GM19463 (cell line): ENCODE measurements around the gene CTNS.

ENCODE experiments used
- ATAC-seq: cut with Tn5 transposase; IDR thresholded peaks from one replicate; pipeline ENCODE4 v1.9.1; 2021; ENCODE audit warnings: mild to moderate bottlenecking, moderate library complexity; ENCODE audit not compliant: unreplicated experiment

The CTNS gene

DNA sequence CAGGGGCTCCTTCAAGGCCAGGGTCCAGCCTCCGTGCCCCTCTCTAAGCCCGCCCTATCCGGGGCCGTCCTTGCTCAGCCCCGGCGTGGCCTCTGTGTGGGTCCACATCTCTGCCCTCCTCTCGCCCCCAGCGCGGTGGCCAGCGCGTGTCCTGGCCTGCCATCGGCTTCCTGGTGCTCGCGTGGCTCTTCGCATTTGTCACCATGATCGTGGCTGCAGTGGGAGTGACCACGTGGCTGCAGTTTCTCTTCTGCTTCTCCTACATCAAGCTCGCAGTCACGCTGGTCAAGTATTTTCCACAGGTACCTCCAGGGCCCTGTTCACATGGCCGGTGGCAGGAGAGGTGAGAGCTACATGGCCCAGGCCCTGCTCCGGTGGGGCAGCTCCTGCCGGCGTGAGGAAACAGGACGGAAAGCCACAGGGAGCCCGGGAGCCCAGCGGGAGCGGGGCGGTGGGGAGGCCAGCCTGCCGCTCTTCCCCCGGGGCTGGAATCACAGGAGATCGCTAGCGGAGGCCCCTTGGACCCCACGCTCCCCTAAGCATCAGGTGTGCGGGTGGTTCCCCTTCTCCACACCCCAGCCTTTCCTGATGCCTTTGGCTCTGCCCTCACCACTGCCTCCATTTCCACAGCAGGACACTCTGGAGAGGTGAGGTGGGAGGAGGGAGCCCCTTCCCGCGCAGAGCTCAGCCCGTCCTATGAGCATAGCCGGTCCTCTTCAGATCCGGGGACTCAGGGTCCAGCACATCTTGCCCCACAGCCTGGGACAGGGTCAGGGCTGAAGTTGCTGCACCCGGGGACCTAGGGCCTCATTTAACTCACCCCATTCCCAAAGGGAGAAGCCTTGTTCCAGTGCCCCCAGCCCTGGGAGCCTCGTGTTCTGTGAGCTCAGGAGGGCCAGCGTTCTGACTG, 21.6 kb downstream of the CTNS start:
- ATAC-seq: no peak

DNA sequence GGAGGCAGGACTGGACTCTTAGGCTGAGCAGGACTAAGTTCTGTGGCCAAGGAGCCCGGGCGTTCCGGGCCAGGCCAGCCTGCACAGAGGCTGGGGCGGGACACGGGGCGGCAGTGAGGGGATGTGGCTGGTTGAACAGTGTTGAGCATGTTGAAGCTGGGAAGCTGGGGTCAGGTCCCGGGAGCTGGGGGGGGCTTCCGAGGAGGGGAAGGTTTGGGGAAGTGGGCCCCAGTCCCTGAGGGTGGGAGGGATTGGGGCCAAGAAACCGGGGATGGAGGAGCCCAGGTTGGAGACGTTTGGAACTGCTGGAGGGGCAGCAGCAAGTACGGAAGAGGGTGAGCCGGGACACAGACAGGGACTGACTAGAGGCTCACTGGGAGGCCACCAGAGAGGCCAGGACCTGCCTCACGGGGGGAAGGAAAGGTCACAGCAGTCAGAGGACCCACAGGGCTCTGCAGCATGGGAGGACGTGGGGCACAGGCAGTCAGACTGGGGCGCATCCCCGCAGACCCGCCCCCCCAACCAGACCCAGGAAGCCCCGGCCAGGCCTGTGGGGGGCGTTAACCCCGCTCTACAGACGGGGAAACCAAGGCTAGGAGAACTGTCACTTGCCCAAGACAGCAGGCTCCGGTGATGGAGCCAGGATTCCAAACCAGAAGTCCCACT, 22.4 kb downstream of the CTNS start:
- ATAC-seq: no peak

DNA sequence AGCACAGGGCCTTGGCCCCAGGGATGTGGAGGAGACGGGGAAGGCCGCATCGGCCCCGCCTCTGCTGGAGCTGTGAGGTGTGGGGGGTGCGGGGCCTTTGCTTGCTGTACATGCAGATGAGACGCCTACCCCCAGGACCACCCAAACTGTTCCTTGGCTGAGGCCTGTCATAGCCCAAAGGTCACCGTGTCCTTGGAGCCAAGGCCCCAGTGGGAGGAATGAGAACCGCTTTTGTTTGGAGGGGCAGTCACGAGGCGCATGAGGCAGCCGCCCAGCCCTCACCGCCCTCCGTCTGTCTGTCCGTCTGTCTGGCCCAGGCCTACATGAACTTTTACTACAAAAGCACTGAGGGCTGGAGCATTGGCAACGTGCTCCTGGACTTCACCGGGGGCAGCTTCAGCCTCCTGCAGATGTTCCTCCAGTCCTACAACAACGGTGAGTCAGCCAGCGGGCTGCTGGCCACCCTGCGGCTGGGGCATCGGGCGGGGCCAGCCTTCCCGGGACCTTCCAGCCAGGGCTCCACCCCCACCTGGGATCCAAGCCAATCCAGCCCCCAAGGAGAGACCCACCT, 23.1 kb downstream of the CTNS start:
- ATAC-seq: no peak

DNA sequence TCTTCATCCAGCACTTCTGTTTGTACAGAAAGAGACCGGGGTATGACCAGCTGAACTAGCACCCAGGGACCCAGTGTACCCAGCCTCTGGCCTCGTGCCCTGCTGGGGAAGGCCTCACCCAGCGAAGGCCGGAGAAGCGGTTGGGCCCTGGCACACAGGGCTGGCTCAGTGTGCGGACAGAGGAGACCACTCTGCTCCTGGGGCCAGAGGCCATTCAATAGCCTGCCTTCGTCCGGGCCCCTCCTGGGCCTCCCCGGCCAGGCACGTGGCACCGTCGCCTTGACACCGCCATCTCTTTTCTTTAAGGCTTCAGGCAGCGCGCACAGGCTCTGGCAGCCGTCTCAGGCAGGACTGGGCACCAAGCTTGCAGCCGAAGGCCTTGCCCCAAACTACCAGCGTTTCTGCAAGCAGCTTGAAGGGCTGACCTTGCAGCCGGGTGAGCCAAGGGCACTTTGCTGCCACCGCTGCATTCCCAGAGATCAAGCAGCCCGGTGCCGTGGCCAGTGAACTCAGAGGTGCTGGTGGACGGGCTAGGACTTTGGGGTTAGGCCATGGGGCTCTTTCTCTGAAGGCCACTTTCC, 23.8 kb downstream of the CTNS start:
- ATAC-seq: no peak

DNA sequence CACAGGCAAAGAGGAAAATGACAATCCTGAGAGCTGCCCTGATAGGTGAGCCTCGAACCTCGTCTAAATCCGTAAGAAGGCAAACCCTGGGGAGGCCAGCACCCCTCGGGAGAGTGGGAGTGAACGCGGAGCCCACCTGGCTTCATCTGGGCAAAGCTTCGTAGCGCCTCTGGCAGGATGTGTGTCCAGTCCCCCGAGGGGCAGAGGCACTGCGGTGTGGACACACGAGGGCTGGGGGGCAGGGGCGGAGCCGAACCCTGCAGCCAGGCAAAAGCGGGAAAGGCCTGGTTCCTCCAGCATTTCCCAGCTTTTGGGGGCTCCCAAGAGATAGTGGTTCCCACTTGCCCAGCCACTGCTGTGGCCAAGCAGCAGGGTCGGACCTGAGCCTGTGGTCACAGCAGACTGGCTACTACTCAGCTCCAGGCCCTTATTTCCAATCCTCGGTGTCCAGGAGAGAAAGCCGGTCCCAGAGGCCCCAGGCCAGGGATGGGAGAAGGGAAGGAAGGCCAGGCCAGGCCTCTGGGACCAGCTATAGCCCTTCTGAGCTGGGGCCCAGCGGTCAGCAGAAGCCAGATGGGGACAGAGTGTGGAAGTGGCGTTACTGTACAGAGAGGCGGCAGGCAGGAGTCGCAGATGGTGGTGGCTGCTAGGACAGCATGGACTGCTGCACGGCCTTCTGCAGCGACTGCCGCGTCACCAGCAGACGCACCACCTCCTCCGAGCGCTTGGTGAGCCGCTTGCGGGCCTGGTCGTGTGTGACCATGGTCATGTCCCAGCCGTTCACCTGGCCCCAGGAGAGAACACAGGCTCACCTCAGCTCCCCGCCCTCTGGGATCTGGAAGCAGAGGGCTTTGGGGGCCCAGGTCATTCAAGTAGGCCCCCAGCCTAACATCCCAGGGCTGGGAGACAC, 26.8 kb downstream of the CTNS start:
- no peak for ATAC-seq

DNA sequence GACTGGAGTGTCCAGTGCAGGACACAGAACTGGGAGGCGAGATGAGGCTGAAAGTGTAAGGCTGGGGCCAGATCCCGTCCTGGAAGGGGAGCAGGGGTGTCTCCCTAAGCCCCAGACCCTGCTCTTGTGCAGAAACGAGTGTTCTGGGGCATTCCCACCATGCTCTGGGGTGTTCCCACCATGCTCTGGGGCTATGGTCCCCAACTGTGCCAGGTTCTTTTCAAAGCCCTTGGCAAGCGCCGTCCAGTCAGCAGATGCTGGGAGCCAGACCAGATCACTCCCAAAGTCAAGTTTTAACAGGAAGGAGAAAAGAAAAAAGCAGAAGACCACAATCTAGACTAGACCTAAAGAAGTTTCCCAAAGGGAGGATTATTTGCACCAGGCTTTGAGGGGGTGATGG, 29.3 kb downstream of the CTNS start:
- no peak for ATAC-seq

DNA sequence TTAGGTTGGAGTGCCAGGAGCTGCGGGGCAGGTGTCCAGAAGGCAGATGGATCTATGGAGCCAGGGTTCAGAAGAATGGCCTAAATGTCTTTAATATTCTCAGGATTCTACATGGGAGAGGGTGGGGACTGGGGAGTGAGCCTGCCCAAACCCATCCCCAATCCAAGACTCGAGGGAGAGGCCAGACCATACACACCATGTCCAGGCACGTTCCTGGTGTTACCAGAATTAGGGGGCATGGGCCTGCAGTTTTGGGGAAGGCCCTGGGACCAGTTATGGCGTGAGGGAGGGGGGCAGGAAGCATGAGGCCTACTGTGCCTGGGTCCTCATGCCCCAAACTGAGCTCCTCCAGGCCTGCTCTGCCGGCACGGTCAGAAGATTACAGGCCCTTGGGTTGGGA, 30.0 kb downstream of the CTNS start:
- ATAC-seq: no peak

DNA sequence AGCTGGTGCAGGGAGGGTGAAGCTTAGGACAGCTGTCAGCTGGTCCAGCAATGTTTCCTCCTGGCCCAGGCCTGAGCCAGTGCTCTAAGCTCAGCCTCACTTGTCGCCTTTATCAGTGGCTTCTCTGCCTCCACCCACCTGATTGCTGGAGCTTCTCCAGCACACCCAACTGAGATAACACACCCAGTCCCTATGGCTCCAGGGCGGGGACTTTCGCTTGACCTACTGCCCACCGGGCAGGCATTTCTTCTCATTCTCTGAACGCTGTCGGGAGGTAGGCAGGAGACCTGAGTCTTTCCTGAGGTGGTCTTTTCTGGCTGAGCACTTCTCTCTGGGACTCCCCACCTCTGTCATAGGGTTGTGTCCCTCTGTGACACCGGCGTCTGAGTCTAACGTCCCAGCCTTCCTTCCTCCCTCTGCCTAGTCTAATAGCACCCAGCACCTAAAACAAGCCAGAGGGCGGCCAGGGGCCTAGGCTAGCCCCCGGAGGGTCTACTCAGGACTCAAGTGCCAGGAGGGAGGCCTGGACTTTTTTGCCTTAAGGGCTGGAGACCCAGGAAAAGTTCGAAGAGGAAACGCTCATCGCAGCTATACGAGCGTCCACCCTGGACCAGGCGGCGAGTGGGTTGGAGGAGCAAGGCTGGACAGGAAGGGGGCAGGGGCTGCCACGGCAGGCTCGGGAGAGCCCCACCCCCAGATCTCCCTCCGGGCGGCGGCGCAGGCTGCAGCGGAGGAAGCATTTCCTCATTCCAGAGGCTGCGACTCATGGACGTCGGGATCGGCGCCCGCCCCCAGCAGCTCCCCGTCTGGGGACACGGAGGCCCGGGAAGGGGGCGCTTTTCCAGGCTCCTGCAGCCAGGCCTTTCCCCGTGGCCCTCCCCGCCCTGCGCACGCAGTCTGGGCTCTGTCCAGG, 31.1 kb downstream of the CTNS start:
- peak; percentile 5 for ATAC-seq

DNA sequence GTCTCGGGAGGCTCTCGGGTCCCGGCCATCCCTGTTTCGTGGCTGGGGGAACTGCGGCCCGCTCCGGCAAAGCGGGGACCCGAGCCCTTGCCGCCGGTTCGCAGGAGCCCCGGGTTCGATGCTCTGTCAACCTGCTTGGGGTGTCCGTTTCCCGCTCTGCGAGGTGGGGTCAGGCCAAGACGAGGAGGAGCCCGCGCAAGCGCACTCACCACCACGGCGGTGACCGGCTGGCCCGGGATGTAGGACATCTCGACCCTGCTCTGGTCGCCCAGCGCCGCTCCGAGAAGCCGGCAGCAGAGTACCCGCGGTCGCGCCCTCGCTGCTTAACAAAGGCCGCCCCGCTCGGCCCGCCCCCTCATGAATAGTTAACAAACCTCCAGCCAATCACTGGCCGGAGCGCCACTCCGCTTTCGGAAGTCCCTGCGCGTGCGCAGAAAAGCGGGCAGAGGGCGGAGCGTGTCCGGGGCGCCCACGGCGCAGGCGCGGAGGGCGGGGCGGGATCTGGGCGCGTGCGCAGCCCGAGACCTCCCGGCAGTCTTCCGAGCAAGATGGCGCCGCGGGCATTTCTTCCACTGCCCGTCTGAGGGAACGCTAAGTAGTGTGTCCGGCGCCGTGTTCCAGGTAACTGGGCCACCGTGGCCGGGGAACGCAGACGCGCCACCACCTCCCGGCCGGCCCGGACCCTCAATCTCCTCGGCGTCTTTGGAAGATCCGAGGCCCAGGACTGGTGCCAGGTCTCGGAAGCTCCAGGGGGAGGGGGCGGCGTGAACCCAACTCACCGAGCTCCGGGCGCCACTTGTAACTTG, 31.9 kb downstream of the CTNS start, which contains the start of the genes EMC6 and TAX1BP3:
TSS of gene EMC6 (plus strand) at position 534 of the 806 bp plus-strand sequence. CDS start 335 bp downstream, outside the sequence.
TSS of gene TAX1BP3 (minus strand) at position 300 of the 806 bp plus-strand sequence. CDS start at position 248, 52 bp downstream.
- ATAC-seq: peak; percentile 93

DNA sequence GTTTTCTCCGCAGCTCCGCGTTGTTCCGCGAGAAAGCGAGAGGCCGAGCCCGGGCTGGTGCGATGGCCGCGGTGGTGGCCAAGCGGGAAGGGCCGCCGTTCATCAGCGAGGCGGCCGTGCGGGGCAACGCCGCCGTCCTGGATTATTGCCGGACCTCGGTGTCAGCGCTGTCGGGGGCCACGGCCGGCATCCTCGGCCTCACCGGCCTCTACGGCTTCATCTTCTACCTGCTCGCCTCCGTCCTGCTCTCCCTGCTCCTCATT, 32.5 kb downstream of the CTNS start:
- no peak for ATAC-seq

DNA sequence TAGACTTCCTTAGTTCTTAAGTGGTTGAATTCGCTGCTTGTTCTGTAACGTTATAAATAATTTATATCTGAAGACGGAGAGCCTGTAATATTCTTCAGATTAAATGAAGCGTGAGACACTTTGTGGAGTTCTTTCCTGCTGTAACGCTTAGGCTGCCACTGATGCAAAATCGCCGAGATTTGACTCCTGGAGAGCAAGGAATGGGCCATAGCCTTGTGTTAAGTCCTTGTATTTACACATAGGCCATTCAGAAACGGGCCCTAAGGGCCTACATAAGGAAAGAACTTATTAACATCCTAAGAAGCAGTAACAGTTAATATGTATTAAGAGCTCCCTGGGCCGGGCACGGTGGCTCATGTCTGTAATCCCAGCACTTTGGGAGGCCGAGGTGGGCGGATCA, 33.0 kb downstream of the CTNS start:
- no peak for ATAC-seq

DNA sequence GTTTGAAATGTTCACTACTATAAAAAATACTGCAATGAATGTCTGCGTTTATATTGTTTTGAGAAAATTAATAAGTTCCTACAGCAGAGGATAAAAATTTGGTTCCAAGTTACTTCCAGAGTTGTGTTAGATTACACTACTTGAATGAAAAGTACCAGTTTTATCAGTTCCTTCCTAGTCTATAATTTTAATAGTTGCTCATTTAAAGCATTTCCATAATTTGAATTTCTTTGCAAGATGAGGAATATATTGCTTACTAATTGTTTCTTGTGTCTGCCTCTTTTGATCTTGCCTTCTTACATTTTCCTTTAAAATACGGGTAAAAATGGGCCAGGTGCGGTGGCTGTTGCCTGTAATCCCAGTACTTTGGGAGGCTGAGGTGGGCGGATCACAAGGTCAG, 36.0 kb downstream of the CTNS start:
- no peak for ATAC-seq

DNA sequence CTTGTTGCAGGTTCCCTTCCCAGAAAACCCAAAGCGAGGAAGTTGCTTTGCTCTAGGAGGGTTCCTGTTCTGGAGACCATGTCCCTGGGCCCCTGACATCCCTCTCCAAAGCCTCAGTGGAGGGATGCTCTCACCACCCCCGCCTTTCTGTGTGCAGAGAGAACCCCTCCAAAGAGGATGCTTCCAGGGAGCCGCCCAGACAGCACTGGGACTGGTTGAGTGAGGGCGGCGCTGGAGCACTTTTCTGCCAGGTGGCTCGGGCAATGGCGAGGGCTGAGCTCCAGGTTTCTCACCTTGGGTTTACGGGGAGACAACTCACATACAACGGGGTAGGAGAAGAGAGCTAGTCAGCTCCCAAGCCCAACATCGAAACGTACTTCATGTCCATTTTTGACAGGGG, 39.3 kb downstream of the CTNS start:
- ATAC-seq: no peak

DNA sequence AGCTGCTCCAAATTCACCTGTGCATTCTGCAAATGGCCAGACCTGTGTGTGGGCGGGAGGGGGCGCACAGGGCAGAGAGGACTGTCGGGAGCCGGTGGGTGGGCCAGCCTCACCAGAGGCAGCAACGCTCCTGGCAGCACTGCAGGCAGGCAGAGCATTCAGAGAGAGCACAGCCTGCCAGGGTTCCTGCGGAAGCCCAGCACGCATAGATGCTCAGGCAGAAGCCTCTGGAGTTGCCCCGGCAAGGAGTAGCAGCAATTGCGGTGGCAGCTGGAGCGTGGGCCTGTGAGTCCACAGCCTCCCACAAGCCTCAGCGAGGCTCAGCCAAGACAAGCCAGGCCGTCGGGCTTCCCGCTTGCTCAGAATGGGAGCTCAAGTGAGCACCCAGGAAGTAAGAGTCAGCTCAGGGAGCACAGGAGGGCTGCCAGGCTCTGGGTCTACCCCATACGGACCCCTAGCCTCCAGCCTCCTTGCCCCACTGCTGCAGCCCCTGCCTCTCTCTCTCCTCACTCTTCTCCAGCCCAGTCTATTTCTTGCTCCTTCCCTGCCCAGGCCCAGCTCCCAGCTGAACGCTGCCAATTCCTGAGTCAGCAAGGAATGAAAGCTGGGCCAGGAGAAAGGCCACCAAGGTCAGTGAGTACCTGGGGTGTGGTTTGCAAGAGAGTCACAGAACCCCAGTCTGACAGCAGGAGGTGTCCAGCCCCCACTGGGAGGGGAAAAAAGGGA, 41.7 kb downstream of the CTNS start:
- ATAC-seq: no peak

DNA sequence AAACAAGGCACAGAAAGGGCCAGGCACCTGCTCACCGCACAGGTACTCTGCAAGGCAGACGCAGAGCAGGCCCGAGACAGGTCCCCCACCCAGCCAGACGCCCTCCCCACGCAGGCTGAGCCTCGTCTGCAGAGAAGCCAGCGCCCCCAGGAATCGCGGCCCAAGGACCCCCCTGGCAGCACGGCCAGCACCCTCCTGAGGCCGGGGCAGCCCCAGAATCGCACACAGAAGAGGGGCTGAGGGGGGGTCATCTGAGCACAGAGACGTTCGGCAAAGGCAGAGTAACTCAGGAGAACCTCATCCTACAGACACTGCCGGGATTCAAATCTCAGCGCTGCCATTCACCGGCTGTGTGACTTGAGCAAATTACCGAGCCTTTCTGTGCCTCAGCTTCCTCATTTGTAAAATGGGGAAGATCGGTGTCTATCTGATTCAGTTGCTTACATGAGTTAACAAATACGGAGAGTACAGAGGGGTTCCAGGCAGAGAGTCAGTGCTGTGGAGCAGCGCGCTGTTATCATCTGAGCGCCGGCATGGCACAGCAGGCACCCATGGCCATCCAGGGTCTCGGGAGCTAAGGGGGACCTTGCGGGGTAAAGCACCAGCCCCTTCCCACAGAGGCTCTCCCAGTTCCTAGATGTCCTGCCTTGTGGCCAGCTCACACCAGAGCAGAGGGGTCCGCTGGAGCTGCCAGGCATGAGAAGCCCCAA, 42.4 kb downstream of the CTNS start:
- no peak for ATAC-seq

DNA sequence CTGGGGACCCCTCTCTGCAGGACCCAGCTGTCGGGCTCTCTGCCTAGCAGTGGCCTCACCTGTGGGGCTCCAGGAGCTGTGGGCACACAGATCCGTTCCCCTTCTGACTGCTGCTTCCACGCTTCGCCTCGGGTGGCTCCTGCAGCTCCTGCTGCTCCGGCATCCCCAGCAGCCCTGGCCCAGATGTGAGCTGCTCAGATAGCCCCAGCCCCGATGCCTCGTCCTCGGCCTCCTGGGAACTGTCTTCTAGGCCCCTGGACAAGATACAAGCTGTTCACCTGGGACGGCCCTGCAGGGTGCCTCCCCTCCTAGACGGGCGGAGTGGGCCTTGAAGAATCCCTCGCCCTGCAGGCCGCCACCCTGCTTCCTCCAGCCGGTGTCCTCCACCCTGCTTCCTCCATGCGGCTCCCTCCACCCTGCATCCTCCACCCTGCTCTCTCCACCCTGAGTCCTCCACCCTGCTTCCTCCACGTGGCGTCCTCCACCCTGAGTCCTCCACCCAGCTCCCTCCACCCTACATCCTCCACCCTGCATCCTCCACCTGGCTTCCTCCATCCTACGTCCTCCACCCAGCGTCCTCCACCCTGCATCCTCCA, 43.1 kb downstream of the CTNS start:
- no peak for ATAC-seq

DNA sequence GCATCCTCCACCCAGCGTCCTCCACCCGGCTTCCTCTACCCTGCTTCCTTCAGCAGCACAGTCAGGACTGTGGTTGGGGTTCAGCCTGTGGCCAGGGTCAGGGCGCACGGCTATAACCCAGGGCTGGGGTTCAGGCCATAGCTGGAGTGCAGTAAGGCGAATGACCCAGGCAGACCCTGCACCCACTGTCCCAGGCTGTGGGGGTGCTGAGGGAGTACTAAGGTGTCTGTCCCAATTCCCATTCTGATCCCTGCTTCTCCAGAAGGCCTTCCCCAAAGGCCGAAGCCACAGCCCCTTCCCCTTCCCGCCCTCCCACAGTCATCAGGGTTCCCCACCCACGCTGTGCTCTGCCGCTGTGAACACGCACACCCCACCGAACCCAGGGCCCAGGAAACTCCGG, 44.5 kb downstream of the CTNS start:
- no peak for ATAC-seq
